ENCODE data around the gene GALNT8.

The GALNT8 gene

DNA sequence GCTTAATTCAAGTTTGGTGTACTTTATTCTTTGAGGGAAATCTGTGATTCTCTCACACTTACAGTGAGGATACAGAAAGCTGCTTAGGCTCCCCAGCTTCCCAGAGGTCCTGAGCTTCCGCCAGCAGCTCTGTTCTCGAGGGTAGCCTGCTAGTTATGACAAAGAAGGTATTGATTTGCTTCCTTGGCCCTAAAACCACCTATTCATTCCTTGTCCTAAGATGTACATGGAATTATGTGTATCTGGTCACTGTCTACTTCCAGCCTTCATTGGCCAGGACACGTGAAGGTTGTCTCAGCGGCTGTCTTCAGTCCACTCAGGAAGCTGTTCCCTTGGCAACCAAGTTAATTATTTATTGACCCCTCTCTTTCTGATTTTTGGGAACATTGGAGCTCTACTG, 55.7 kb downstream of the GALNT8 start:
- H3F3A ChIP-seq (ENCODE audit: low read depth), result no peaks in the 10 kb centered on the region
- no peak overlapping the region for H3K4me2 ChIP-seq (ENCODE audit: low read depth, low read length, poor library complexity, severe bottlenecking)
- no peaks in the 10 kb centered on the region for H3K27me3 ChIP-seq (ENCODE audit: insufficient read depth, low read length, poor library complexity, severe bottlenecking)
- no peaks in the 10 kb centered on the region for H3K9me3 ChIP-seq (ENCODE audit: insufficient read depth, low read depth, low read length)
- H3K36me3 ChIP-seq (ENCODE audit: insufficient read depth, low read length), result no peaks in the 10 kb centered on the region
- H3K4me1 ChIP-seq (ENCODE audit: insufficient read depth, low read length, poor library complexity, severe bottlenecking), result no peaks in the 10 kb centered on the region
- no peaks in the 10 kb centered on the region for H3K79me2 ChIP-seq (ENCODE audit: insufficient read depth, low read length)
- TF ChIP-seq EZH2phosphoT487 (IDR thresholded peaks at IDR 0.05; ENCODE audit: borderline replicate concordance), result no peak
- TF ChIP-seq, protein P1, sequence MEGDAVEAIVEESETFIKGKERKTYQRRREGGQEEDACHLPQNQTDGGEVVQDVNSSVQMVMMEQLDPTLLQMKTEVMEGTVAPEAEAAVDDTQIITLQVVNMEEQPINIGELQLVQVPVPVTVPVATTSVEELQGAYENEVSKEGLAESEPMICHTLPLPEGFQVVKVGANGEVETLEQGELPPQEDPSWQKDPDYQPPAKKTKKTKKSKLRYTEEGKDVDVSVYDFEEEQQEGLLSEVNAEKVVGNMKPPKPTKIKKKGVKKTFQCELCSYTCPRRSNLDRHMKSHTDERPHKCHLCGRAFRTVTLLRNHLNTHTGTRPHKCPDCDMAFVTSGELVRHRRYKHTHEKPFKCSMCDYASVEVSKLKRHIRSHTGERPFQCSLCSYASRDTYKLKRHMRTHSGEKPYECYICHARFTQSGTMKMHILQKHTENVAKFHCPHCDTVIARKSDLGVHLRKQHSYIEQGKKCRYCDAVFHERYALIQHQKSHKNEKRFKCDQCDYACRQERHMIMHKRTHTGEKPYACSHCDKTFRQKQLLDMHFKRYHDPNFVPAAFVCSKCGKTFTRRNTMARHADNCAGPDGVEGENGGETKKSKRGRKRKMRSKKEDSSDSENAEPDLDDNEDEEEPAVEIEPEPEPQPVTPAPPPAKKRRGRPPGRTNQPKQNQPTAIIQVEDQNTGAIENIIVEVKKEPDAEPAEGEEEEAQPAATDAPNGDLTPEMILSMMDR (conservative IDR thresholded peaks at IDR 0.05; ENCODE audit: low read length), result no peak
- H3K9me2 ChIP-seq (replicated peaks; ENCODE audit: low read depth, low read length), result no peaks in the 10 kb centered on the region
- no peaks in the 10 kb centered on the region for H4K20me1 ChIP-seq (ENCODE audit: insufficient read depth, low read length, poor library complexity, severe bottlenecking)
- no peak overlapping the region for H3K4me3 ChIP-seq (ENCODE audit: low read length, poor library complexity, severe bottlenecking)
- no peak overlapping the region for H2AFZ ChIP-seq (ENCODE audit: low read length)
- no peak overlapping the region for H3K9ac ChIP-seq (ENCODE audit: low read depth, low read length, poor library complexity, severe bottlenecking)

DNA sequence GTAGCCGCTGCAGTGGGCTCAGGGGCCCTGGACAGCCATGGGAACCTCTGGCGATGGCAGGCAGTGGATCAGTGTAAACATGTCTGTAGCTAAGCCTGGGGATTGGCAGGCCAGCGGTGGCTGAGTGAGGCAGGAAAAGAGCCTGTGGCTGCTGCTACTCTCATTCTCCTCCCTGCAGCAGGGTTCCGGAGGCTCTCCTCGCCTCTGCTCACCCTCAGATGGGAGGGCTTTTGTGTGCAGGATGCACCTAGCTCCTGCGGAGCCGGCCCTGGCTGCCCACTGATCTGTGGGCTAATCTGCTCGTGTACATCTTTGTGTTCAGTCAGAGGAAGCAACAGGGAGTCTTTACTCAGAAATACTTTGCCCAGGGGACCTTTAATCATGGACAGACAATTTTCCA, 59.5 kb downstream of the GALNT8 start:
- Histone ChIP-seq H3K9ac (ENCODE audit: low read depth, low read length, poor library complexity, severe bottlenecking) (no peak overlapping the region), H3K36me3 (ENCODE audit: insufficient read depth, low read length) (no peaks in the 10 kb centered on the region), H4K20me1 (ENCODE audit: insufficient read depth, low read length, poor library complexity, severe bottlenecking) (no peaks in the 10 kb centered on the region), H3K4me3 (ENCODE audit: low read length, poor library complexity, severe bottlenecking) (no peak overlapping the region), H3K79me2 (ENCODE audit: insufficient read depth, low read length) (no peaks in the 10 kb centered on the region), H3K4me1 (ENCODE audit: insufficient read depth, low read length, poor library complexity, severe bottlenecking) (no peaks in the 10 kb centered on the region), H3K9me3 (ENCODE audit: insufficient read depth, low read depth, low read length) (no peaks in the 10 kb centered on the region), H3K27me3 (ENCODE audit: insufficient read depth, low read length, poor library complexity, severe bottlenecking) (no peaks in the 10 kb centered on the region), H3K4me2 (ENCODE audit: low read depth, low read length, poor library complexity, severe bottlenecking) (no peak overlapping the region), H2AFZ (ENCODE audit: low read length) (no peak overlapping the region), H3F3A (ENCODE audit: low read depth) (no peaks in the 10 kb centered on the region), H3K9me2 (replicated peaks; ENCODE audit: low read depth, low read length) (no peaks in the 10 kb centered on the region)
- no peak for TF ChIP-seq EZH2phosphoT487 (IDR thresholded peaks at IDR 0.05; ENCODE audit: borderline replicate concordance)
- TF ChIP-seq, protein P1 (conservative IDR thresholded peaks at IDR 0.05; ENCODE audit: low read length), result no peak

DNA sequence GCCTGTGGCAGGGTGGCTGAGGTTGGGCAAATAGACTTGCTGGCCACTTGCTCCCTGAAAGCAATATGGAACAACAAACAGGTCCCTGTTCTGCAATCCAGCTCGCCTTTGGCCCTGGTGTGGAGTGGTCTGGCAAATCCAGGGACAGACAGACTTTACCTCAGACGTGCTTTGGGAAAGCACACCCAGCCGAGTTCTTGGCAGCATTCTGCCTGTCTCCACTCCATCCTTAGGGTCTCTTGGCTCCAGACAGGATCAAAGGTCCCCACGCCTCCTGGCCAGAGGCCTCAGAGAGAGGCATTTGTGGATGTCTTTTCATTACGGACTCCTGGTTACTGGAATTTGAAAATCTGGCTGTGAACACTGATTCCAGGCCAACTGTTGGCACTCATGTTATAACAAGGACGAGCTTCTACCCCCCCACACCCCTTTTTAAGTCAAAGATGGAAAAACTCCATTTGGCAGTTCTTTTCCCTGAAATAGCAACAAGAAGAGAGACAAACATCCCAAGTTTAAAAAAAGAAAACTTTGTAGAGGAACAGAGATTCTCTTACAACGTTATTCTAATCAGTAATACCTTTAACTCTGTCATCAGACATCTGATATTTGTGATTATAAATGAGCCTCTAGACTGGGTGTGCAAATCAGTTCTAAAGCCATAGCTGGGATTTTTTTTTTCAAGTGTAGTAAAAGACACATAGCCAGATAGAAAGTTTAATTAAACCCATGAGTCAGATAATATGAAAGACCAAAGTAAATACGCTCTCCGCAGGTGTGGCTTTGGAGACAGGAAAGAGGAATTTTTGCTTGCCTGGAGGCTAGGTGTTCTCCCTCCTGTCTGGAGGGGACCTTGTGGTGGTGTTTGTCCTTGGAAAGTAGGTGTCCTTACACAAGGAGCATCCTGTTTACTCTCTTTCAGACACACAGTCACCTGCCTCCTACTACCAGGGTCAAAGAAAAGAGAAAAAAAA, 60.7 kb downstream of the GALNT8 start:
- H2AFZ ChIP-seq (ENCODE audit: low read length), result no peak overlapping the region
- TF ChIP-seq, protein P1 (conservative IDR thresholded peaks at IDR 0.05; ENCODE audit: low read length), result no peak
- no peak for TF ChIP-seq EZH2phosphoT487 (IDR thresholded peaks at IDR 0.05; ENCODE audit: borderline replicate concordance)
- no peak overlapping the region for H3K4me3 ChIP-seq (ENCODE audit: low read length, poor library complexity, severe bottlenecking)
- H3K4me1 ChIP-seq (ENCODE audit: insufficient read depth, low read length, poor library complexity, severe bottlenecking), result no peaks in the 10 kb centered on the region
- no peak overlapping the region for H3K9ac ChIP-seq (ENCODE audit: low read depth, low read length, poor library complexity, severe bottlenecking)
- H3K36me3 ChIP-seq (ENCODE audit: insufficient read depth, low read length), result no peaks in the 10 kb centered on the region
- H3K9me3 ChIP-seq (ENCODE audit: insufficient read depth, low read depth, low read length), result no peaks in the 10 kb centered on the region
- H3K27me3 ChIP-seq (ENCODE audit: insufficient read depth, low read length, poor library complexity, severe bottlenecking), result no peaks in the 10 kb centered on the region
- no peaks in the 10 kb centered on the region for H3K79me2 ChIP-seq (ENCODE audit: insufficient read depth, low read length)
- no peak overlapping the region for H3K4me2 ChIP-seq (ENCODE audit: low read depth, low read length, poor library complexity, severe bottlenecking)
- H3K9me2 ChIP-seq (replicated peaks; ENCODE audit: low read depth, low read length), result no peaks in the 10 kb centered on the region
- no peaks in the 10 kb centered on the region for H4K20me1 ChIP-seq (ENCODE audit: insufficient read depth, low read length, poor library complexity, severe bottlenecking)
- H3F3A ChIP-seq (ENCODE audit: low read depth), result no peaks in the 10 kb centered on the region
